GM21515 (cell line): ENCODE measurements around the gene RFNG.
"Not testable (repeated sequence)": the region's sequence is repeated elsewhere in the genome, so short reads cannot be mapped to it uniquely, and the experiment has no call there.

Experiments
- ATAC-seq: cut with Tn5 transposase; IDR thresholded peaks from one replicate; pipeline ENCODE4 v1.9.1; 2021; ENCODE audit not compliant: unreplicated experiment

RFNG gene

DNA sequence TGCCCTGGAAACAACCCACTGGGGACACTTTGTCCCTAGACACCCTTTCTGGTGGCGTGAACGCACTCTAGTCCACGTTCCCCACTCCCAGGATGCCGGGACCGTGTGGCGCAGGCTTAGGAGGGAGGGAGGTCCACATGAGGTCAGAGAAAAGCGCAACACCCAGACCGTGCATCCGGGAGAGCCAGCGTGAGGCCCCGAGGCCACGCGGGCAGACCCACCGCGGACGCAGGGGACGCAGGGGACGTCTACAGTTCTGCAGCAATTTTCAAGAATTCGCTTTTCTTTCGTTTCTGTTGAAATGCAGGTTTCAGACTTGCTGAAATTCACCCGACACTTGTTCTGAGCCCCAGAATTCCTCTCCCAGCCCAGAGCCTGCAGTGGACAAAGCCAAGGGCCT is 4.7 kb downstream of the RFNG start:
- ATAC-seq = no peak

DNA sequence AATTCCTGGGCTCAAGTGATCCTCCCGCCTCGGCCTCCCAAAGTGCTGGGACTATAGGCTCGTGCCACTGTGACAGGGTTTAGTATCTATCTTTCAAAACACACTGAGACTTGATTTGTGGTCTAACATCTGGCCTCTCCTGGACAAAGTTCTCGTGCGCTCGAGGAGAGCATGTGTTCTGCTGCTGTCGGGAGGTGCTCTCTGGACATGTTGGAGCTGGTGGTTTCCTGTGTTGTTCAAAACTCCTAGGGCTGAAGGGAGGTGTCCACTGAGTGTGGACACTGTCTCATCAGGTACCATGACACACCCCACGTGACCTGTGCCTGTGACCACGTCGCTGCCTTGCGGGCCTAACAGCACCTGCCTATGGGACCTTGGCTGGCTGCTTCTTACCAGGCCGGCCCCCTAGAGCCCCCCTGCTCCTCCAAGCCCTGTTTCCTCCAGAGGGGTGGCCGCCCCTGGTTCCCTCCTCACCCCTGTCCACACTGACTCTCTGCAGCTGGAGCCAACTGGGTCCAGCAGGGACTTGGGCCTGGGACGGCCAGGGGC is 5.6 kb downstream of the RFNG start:
- ATAC-seq = no peak

DNA sequence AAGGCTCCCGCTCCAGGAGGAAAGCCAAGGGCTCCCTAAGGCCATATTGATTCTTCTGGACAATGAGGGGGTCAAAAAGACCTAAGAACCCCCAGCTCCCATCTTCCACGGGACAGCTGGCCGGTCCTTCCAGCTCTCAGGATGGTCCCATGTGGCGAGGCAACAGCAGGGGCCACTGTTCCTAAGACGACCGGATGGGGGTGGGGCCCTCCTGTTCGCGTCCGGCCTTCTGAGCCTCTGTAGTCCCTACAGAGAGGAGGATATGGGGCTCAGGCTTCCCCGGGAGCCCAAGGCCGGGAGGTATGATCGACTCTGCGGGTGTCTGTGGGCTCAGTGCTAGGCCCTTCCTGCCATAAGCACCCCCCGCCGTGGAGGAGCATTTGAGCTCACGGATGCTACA is 8.1 kb downstream of the RFNG start:
- no peak for ATAC-seq

DNA sequence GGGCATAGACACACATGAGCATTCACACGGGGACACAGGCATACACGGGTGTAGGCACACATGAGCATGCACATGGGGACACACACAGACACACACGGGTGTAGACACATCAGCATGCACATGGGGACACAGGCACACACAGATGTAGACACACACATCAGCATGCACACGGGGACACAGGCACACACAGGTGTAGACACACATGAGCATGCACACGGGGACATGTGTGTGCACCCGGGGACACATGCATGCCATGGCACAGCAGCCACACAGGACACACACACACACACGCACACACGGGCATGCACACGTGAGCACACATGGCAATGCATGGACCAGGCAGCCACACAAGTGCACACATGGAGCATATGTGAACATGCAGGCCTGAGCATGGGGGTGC is 9.0 kb downstream of the RFNG start:
- ATAC-seq = no peak

DNA sequence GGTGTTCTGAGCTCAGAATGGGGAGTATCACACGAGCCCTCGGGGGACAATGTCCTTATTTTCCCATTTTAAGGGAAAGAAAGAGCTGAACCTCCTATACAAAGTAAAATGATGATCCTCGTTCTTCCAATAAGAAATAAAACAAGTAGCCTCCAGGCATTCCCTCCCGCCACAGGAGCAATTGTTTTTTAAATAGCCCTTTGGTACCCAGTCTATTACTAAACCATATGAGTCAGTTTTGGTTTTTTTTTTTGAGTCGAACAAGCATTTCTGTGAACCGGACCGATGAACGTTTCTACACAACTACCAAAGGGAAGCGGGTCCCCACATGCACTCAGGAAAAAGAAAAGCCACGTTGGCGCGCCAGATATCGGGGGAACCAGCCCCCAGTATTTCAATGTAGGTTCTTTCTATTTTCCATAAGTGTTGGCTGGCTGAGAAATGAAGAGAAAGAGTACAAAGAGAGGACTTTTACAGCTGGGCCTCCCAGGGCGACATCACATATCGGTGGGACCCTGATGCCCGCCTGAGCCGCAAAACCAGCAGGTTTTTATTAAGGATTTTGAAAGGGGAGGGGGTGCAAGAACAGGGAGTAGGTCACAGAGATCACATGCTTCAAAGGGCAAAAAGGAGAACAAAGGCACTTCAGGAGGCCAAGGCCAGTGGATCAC is 10.3 kb downstream of the RFNG start:
- no peak for ATAC-seq

DNA sequence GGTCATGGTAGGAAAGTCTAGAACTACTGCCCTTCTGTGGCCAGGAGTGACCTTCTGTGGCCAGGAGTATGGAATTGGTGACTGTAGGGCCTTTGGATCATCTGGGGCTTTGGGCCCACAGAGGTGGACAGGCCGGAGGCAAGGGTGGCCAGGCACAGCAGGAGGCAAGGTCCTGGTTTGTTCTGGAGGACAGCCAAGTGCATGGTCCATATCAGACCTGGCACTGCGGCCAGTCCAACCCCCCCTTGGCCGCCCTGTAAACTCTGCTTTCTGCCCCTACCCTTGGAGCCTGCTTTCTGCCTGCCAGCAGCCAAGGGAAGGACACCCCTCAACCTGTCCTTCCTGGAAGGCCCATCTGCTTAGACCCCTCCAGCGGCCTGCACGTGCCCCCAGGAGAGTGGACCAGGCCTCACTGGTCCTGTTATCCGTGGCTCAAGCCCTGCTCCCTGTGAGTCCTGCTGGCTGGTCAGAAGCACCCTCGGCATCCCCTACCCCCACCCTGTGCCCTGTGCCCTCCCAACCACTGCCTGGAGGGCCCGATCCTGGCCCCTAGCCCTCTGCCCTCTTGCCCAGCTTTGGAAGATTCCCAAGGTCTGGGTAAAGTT is 11.8 kb downstream of the RFNG start:
- ATAC-seq = no peak

DNA sequence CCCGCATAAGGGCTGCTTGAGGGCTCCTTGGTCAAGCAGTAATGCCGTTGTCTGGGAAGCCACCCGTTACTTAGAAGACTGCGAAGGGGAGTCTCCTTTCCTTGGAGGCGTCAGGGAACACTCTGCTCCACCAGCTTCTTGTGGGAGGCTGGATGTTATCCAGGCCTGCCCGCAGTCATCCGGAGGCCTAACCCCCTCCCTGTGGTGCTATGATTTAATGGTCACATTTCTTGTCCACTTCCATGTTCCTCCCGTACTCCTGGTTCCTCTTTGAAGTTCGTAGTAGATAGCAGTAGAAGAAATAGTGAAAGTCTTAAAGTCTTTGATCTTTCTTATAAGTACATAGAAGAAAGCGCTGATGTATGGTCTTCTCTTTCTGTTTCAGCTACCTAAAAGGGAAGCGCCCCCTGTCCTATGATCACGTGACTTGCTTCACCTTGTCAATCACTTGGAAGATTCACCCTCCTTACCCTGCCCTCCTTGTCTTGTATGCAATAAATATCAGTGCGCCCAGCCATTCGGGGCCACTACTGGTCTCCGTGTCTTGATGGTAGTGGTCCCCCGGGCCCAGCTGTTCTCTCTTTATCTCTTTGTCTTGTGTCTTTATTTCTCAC is 12.7 kb downstream of the RFNG start:
- ATAC-seq = not testable (repeated sequence)

DNA sequence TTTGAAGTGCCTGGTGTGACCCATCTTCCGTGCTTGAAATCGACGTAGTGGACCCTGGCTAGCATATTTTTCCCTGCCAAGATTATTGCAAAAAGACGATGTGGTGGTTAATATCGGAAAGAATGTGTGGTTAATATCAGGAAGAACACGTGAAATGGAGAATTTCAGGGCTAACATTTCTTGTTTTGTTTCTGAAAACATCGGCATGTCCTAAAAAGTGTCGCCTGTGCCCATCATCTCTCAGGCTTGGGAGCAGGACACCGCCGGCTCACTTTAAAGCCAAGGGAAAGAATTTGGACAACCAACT is 13.8 kb downstream of the RFNG start:
- no peak for ATAC-seq

DNA sequence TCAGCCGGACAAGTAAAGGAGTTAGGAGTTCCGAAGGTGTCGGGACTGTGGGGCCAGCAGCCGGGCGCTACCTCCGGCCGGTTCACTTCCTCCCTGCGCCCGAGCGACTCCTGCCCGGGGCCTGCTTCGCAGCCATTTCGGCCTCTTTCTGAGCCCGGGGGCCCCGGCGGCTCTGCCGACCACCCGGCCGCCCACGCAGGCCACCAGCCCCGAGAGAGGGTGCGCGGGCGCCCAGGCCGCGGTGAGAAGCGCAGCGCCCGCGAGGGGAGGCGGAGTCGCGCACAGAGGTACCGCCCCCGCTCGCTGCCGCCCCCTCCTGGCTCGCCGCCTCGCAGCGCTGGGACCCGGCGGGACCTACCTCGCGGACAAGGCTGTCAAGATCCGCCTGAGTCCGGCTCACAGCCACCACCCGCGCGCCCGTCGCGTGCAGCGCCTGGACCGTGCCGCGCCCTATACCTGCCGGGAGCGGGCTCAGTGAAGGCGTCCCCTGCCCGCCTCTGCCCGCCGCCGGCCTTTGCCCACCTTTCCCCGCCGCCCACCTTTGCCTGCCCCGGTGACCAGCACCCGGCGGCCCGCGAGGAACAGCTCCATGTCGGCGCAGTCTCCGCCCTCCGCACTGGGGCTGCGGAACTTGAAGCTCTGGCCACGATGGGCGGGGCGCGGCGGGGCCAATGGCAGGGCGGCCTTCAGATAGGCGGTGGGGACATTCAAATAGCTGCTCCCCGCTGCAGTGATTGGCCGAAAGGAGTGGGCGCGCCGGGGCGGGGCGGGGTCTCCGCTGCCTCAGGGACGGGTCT is 14.3 kb downstream of the RFNG start, which contains the start of gene DCXR:
Gene DCXR, minus strand, starts transcription at position 606 of the 797 bp plus-strand sequence. Its CDS starts 15 bp downstream, at position 591.
- peak; percentile 79 for ATAC-seq

DNA sequence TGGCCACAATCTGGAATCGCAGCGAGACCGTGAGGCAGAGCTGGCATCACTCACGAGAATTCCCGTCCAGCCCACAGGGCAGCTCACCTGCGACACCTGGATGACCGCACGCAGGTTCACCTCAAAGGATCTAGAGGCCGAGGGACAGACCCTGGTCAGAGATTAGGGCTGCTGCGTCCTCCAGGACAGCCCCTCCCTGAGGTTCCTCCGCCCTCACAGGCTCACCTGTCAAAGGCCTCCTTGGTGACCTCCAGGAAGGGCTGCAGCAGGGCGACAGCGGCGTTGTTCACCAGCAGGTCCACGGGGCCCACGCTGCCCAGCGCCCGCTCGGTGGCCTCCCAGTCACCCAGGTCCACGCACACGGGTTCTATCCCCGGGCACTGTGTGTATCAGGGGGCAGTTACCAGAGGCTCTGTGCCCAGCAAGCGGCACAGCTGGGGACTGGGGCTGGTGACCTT is 14.9 kb downstream of the RFNG start:
- peak; percentile 0 for ATAC-seq

DNA sequence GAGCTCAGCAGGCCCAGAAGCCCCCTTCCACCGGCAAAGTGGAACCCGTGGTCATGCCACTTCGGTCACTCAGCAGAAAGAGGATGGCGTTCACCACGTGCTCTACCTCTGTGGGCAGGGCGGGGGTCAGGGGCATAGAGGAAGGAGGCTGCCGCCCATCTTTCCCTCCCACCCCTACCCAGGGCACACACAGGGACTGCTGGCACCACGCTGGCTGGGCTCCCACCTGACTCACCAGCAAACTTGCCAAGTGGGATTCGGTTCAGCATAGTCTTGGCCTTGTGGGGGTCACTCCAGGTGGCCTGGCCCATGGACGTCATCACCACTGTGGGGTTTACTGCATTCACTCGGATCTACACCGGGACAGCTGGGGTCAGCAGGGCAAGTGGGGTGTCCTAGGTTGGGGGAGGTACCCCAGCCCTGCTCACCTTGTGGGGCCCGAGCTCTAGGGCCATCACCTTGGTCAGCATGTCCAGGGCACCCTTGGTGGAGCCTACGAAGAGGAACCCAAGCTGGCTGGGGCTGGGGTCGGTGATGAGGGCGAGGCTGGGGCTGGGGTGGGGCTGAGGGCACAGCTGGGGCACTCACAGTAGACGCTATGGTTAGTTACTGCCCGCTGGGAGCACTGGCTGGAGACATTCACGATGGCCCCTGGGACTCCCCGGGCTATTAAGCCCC is 15.5 kb downstream of the RFNG start:
- no peak for ATAC-seq

DNA sequence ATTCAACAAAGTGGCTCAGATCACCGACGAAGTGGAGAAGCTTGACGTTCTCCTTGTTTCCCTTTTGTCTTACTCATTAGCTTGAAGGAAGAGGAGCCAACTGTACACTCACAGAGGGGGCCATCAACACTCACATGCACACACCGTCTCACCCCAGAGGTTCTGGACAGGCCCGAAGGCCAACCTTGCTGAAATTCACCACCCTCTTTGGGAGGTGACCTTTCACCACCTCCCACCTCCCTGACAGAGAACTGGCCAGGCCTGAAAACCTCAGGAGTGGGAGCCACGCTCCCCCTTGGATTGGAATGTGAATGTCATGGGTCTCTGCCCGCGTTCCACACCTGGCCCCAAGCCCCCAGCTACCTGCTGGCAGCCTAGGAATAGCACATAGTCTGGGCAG is 16.1 kb downstream of the RFNG start:
- no peak for ATAC-seq

DNA sequence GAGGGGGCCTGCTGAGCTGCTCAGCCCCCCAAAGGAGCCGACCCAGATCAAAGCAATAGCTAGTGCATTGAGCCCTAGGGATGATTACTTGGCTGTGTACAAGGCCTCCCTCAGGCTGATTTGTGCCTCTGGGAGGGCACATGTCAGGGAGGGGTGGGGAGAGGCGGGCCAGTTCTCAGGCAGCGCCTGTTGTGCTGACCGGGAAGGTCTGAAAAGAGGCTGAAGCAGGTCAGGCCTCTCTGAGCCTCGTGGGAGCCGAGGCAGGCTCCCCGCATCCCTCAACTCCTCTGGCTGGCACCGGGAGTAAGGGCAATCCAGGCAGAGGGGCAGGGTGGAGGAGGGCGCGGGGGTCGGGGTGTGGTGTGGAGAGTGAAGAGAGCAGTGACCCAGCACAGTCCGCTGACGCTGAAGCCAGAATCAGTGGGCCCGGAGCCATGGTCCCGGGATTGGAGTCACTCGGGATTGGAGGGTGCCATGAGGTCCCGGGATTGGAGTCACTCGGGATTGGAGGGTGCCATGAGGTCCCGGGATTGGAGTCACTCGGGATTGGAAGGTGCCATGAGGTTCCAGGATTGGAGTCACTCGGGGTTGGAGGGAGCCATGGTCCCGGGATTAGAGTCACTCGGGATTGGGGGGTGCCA is 17.1 kb downstream of the RFNG start:
- ATAC-seq = no peak

DNA sequence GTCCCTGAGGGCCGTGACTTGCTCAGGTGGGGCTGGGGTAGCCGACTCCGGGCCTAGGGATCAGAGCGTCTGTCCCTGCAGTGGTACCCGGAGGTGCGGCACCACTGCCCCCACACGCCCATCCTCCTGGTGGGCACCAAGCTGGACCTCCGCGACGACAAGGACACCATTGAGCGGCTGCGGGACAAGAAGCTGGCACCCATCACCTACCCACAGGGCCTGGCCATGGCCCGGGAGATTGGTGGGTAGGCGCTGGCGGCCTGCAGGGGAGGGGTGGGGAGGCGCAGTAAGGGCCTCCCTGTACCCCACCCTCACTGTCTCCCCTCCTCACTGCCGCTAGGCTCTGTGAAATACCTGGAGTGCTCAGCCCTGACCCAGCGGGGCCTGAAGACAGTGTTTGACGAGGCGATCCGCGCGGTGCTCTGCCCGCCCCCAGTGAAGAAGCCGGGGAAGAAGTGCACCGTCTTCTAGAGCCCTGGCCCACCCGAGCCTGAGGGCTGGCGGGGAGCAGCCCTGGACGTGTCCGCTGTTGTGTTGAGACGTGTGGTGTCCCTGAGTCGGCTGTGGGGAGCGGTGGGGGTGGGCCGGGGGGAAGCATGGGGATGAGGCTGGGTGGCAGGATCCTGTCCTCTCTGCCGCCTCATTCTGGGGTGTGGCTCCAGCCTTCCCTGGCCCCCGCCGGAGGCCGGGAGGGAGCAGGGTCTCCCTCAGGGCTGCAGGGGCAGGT is 18.1 kb downstream of the RFNG start:
- no peak for ATAC-seq

DNA sequence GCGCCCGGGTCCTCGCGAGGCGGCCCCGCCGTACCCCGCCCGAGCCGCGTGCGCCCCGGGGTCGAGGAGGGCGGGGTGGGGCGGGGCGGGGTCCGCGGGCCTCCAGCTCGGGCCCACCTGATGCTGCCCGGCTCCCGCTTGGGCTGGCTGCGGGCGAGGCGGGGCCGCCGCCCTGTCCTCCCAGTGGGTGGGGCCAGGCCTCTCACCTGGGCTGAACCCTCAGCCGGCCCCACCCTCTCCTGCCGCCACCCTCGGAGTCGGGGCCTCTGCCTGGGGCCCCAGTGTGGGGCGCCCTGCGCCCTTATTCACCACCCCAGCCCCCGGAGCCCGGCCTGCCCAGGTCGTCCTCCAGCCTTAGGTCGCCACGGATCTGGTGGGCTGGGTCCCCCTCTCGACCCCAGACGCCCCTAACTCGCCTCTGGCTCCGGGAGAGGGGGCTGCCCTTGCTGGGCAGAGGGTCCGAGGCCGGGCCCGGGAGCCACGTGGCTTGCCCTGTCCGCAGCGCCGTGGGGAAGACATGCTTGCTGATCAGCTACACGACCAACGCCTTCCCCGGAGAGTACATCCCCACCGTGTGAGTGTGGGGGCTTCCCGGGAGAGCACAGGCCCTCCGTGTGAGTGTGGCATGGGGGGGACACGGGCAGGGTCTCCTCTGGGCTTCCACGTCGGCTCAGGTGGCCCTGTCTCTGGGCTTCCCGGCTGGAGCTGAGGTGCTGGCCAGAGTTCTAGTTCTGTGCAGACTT is 19.6 kb downstream of the RFNG start:
- no peak for ATAC-seq

DNA sequence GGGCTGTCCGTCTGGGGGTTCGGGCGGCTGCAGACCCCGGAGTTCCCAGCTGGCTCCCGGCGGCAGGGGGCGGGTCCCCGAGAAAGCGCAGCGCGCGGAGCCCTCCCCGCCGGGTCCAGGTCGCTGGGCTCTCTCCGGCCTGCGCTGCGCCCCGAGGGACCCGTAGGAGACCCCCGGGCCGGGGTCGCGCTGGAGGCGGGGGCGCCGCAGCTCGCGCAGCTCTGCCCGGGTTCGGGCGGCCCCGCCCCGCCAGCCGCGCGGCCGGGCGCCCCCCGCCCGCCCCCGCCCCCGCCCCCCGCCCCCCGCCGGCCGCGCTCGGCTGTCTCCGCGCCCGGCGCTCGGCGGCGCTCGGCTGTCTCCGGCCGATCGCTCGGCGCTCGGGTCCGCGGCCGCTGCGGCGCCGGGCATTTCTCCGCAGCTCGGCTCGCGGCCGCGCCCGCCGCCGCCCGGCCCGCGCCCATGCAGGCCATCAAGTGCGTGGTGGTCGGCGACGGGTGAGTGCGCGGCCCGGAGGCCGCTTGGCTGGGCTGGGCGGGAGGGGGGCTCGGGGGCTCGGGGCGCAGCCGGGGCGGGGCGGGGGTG is 20.2 kb downstream of the RFNG start, which contains the start of gene RAC3:
Gene RAC3, plus strand, starts transcription at position 376 of the 582 bp plus-strand sequence. Its CDS starts 84 bp downstream, at position 460.
- ATAC-seq = no peak

DNA sequence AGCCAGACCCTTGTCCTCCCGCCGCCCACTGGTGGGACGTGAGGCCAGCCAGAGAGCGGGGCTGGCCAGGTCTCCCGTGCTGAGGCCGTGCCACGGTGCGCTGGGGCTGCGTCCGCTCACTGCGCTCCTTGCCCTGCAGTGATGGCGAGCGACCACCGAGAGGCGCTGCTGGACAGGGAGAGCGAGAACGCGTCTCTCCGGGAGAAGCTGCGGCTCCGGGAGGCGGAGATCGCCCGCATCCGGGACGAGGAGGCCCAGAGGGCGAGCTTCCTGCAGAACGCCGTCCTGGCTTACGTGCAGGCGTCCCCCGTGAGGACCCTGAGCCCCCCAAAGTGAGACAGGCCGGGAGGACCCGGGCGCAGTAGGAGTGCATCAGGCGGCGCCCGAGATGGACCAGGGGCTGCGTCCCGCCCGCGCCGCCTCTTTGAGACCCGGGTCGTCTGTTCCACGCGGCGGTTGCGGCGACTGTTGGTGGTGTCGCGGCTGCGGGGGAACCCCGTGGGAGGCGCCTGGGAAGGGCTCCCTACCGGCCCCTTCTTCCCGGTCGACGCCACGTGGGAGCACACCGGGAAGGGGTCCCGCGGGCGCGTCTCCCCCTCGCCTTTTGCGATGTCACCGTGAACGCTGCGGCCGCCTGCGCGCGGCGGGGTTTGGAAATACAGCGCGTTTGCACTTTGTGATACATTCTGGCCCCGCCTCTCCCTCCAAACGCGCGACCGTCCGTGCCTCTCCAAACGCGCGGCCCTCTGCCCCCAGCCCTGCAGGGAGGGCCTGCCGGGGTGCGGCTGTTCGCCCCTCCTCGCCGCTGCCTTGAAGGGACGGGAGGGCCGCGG is 20.9 kb downstream of the RFNG start:
- ATAC-seq = peak; percentile 36
